Gastroesophageal sphincter (tissue), 4 donors: Measurements from ENCODE around the gene STARD10. TPM values are rescaled to one million over a fixed set of nuclear protein-coding genes. Genes with fewer than 3 reads are reported as not detected.
"Not testable (repeated sequence)": the region's sequence is repeated elsewhere in the genome, so short reads cannot be mapped to it uniquely, and the experiment has no call there.

ENCODE experiments used
- ATAC-seq: fragments of 150-250 bp; one replicate; pipeline ENCODE4 v1.9.1; 2016; ENCODE audit warnings: mild to moderate bottlenecking, moderate library complexity
- H3K27ac ChIP-seq, 4 donors: fragments of 200-600 bp; sonication (generic) in 3 of 4; 1 replicate in 3 of 4; 2 replicates in 1 of 4; pipeline ENCODE4 v1.5.1; 2016 to 2019
- H3K27me3 ChIP-seq: fragments of 200-600 bp; sonication (generic); one replicate; pipeline ENCODE4 v1.5.1; 2019
- H3K36me3 ChIP-seq, 2 donors: fragments of 200-600 bp; sonication (generic); one replicate each; pipeline ENCODE4 v1.5.1; 2019; ENCODE audit warnings: control low read depth in 1 of 2
- H3K4me1 ChIP-seq, 3 donors: fragments of 200-600 bp; sonication (generic); 1 replicate in 2 of 3; 2 replicates in 1 of 3; pipeline ENCODE4 v1.5.1; 2016 to 2019; ENCODE audit warnings: control low read depth in 2 of 3
- H3K4me3 ChIP-seq, 2 donors: fragments of 200-600 bp; sonication (generic); one replicate each; pipeline ENCODE4 v1.5.1; 2019; ENCODE audit warnings: mild to moderate bottlenecking in 1 of 2, moderate library complexity in 1 of 2
- H3K9me3 ChIP-seq, 3 donors: fragments of 200-600 bp; sonication (generic); one replicate each; pipeline ENCODE4 v1.5.1; 2017 to 2019; ENCODE audit warnings: control low read depth in 2 of 3
- CTCF ChIP-seq, 4 experiments: fragments of 200-600 bp in 2 of 4; fragments of 450-650 bp in 2 of 4; sonication (generic) in 1 of 4; IDR thresholded peaks; one replicate each; pipeline ENCODE4 v1.5.1; 2017 to 2019; ENCODE audit warnings: antibody characterized with exemption in 4 of 4, mild to moderate bottlenecking in 2 of 4, moderate library complexity in 2 of 4
- EP300 ChIP-seq: sonication (generic); formaldehyde crosslinking; IDR thresholded peaks from one replicate; pipeline ENCODE4 v1.6.1; 2017; ENCODE audit warnings: antibody characterized with exemption, mild to moderate bottlenecking
- POLR2A ChIP-seq, 2 donors: fragments of 450-650 bp; IDR thresholded peaks; one replicate each; pipeline ENCODE4 v1.6.1; 2017; ENCODE audit warnings: antibody characterized with exemption in 2 of 2, mild to moderate bottlenecking in 2 of 2, moderate library complexity in 1 of 2
- POLR2AphosphoS5 ChIP-seq: sonication (generic); formaldehyde crosslinking; IDR thresholded peaks from one replicate; pipeline ENCODE4 v1.6.1; 2017; ENCODE audit warnings: antibody characterized with exemption
- WGBS, 2 donors: methylation state at CpG; one replicate each; pipeline ENCODE4 v1.1.5; 2018; ENCODE audit warnings: low coverage in 1 of 2; 5-methylcytosine and 5-hydroxymethylcytosine counted together
- total RNA-seq, 4 donors: library from RNA; depleted of rRNA; stranded (reverse); fragments of >200 nt; gene quantifications; one replicate each; pipeline ENCODE4 v1.1.0, GENCODE V29; 2016

Gene STARD10
- total RNA-seq, 4 donors from 2014 or later, result 35.8 to 56.6 (median 45.0) TPM

GRCh38 chr11:72829178-72829577, 35.3 kb upstream of the STARD10 start:
- TF ChIP-seq CTCF (IDR thresholded peaks at IDR 0.05), result no peak
- no peak for TF ChIP-seq POLR2AphosphoS5
- TF ChIP-seq EP300, result no peak
- no peak for TF ChIP-seq POLR2A (IDR thresholded peaks at IDR 0.05)
- WGBS, 2 donors, result 71% methylated on average over 1 of the region's 13 CpGs; no CpG with 5 or more reads in 1 of the 2 donors
- no peaks in the 10 kb centered on the region for H3K9me3 ChIP-seq
- H3K27me3 ChIP-seq, result no peaks in the 10 kb centered on the region
- H3K27ac ChIP-seq, result no peak overlapping the region
- ATAC-seq, result no peak
- H3K4me1 ChIP-seq, result peaks cover 2 to 32% (median 20%) of the 10 kb centered on the region in 3 donors
- peaks cover 0 to 19% of the 10 kb centered on the region in 2 donors for H3K36me3 ChIP-seq
- H3K4me3 ChIP-seq, result no peak overlapping the region

GRCh38 chr11:72828692-72829101, 34.9 kb upstream of the STARD10 start:
- no peaks in the 10 kb centered on the region for H3K27me3 ChIP-seq
- peaks cover 2 to 27% (median 17%) of the 10 kb centered on the region in 3 donors for H3K4me1 ChIP-seq
- 35% methylated on average over 2 of the region's 7 CpGs; no CpG with 5 or more reads in 1 of the 2 donors for WGBS, 2 donors
- no peak overlapping the region for H3K4me3 ChIP-seq
- H3K27ac ChIP-seq, result peak overlapping the region in 2 of 4 donors; percentile 14 to 41
- ATAC-seq, result no peak
- H3K36me3 ChIP-seq, result peaks cover 0 to 19% of the 10 kb centered on the region in 2 donors
- no peak for TF ChIP-seq EP300
- TF ChIP-seq POLR2A (IDR thresholded peaks at IDR 0.05), result no peak
- no peak for TF ChIP-seq CTCF (IDR thresholded peaks at IDR 0.05)
- no peak for TF ChIP-seq POLR2AphosphoS5
- H3K9me3 ChIP-seq, result no peaks in the 10 kb centered on the region

GRCh38 chr11:72828081-72828567, 34.3 kb upstream of the STARD10 start:
- Histone ChIP-seq H3K36me3 (peaks cover 0 to 19% of the 10 kb centered on the region in 2 donors), H3K9me3 (no peaks in the 10 kb centered on the region), H3K27me3 (no peaks in the 10 kb centered on the region), H3K27ac (peak overlapping the region in 2 of 4 donors; percentile 14 to 41), H3K4me3 (no peak overlapping the region), H3K4me1 (peaks cover 2 to 22% (median 12%) of the 10 kb centered on the region in 3 donors)
- WGBS, 2 donors, result 81% methylated on average over 6 of the region's 11 CpGs; no CpG with 5 or more reads in 1 of the 2 donors
- TF ChIP-seq POLR2A (IDR thresholded peaks at IDR 0.05) (no peak), EP300 (no peak), POLR2AphosphoS5 (no peak), CTCF (IDR thresholded peaks at IDR 0.05) (no peak)
- no peak for ATAC-seq

GRCh38 chr11:72827656-72828055, 33.8 kb upstream of the STARD10 start:
- H3K4me3 ChIP-seq, ATAC-seq, H3K27me3 ChIP-seq, H3K9me3 ChIP-seq: not testable (repeated sequence)
- peaks cover 0 to 19% of the 10 kb centered on the region in 2 donors for H3K36me3 ChIP-seq
- 48 to 76% methylated on average over 3 to 7 of the region's 11 CpGs for WGBS, 2 donors
- H3K4me1 ChIP-seq, result peaks cover 2 to 19% (median 12%) of the 10 kb centered on the region in 3 donors
- peak overlapping the region in 2 of 4 donors; percentile 4 to 41 for H3K27ac ChIP-seq

- peak overlapping the region in 1 of 4 donors; percentile 4 for H3K27ac ChIP-seq
- peaks cover 0 to 19% of the 10 kb centered on the region in 2 donors for H3K36me3 ChIP-seq
- H3K4me1 ChIP-seq, result peaks cover 2 to 19% (median 5%) of the 10 kb centered on the region in 3 donors
- H3K27me3 ChIP-seq, result no peaks in the 10 kb centered on the region
- ATAC-seq, result no peak
- H3K9me3 ChIP-seq, result no peaks in the 10 kb centered on the region
- no peak overlapping the region for H3K4me3 ChIP-seq
- WGBS, 2 donors, result 100% methylated on average over 1 of the region's 8 CpGs
- no peak for TF ChIP-seq POLR2A (IDR thresholded peaks at IDR 0.05)
- TF ChIP-seq EP300, result no peak
- no peak for TF ChIP-seq CTCF (IDR thresholded peaks at IDR 0.05)
- TF ChIP-seq POLR2AphosphoS5, result no peak
Observed at GRCh38 chr11:72826942-72827480, 33.2 kb upstream of the STARD10 start.
